OCI-LY3 (cell line): ENCODE measurements around the gene ERGIC1.

Experiments used
- EZH2phosphoT487 ChIP-seq: fragments of 200-600 bp; shearing (Covaris generic); IDR thresholded peaks from 2 replicates; pipeline ENCODE4 v1.6.1; 2018; ENCODE audit warnings: antibody characterized with exemption, mixed run types, low read depth
- TF ChIP-seq, protein P1 (sequence below): fragments of 200-600, 300-600 bp; sonication (generic); IDR thresholded peaks from 2 replicates; pipeline ENCODE4 v1.5.1; 2014; ENCODE audit warnings: antibody characterized with exemption, low read length, low read depth

DNA sequence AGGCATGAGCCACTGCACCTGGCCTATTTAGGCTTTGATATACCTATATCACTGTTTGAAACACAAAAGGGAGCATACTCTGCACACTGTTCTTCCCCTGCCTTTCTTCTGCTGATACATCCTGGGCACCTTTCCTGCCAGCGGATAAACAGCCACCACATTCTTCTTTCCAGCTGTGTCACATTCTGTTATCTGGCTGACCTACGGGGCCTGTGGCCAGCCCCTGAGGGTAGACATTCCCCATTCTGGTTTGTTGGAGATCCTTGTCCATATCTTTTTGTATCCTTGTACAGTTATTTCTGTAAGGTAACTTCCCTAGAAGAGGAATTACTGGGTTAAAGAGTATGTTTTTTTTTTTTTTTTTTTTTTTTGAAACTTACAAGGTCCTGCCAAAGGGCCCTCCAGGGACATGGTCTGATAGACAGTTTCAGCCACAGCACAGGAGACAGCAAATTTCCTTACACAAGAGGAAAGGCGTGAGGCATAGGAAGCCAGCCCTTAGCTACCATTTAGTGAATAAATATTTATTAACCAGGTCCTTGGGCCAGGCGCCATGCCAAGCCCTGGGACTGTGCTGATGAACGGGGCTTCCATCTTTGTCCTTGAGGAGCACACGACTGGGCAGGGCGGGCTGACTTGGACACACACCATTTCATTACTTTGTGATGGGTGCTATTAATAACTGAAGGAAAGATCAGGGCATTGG, 57.8 kb downstream of the ERGIC1 start:
- TF ChIP-seq, protein P1, sequence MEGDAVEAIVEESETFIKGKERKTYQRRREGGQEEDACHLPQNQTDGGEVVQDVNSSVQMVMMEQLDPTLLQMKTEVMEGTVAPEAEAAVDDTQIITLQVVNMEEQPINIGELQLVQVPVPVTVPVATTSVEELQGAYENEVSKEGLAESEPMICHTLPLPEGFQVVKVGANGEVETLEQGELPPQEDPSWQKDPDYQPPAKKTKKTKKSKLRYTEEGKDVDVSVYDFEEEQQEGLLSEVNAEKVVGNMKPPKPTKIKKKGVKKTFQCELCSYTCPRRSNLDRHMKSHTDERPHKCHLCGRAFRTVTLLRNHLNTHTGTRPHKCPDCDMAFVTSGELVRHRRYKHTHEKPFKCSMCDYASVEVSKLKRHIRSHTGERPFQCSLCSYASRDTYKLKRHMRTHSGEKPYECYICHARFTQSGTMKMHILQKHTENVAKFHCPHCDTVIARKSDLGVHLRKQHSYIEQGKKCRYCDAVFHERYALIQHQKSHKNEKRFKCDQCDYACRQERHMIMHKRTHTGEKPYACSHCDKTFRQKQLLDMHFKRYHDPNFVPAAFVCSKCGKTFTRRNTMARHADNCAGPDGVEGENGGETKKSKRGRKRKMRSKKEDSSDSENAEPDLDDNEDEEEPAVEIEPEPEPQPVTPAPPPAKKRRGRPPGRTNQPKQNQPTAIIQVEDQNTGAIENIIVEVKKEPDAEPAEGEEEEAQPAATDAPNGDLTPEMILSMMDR = no peak
- no peak for TF ChIP-seq EZH2phosphoT487
